Measurements from ENCODE around the gene ATP11A.

- TF ChIP-seq CTCF (IDR thresholded peaks at IDR 0.05; ENCODE audit: borderline replicate concordance, extremely low read depth, low read length, poor library complexity, severe bottlenecking) (no peak), EZH2 (IDR thresholded peaks at IDR 0.05; ENCODE audit: borderline replicate concordance, low read depth, low read length, severe bottlenecking) (no peak)
Observed at GRCh38 chr13:112664501-112665203, 25.2 kb upstream of the ATP11A start.

Measured in DND-41 (cell line).